MM.1S (cell line): ENCODE results near the gene HECTD3.

ENCODE experiments used
- DNase-seq: peaks from one replicate; pipeline ENCODE4 v3.0.0-alpha.2; 2015
- H2AFZ ChIP-seq: fragments of 300-600 bp; sonication (generic); 2 replicates; pipeline ENCODE4 v1.6.0; 2016; ENCODE audit warnings: antibody characterized with exemption, low read length
- H3F3A ChIP-seq: fragments of 300-600 bp; sonication (generic); 2 replicates; pipeline ENCODE4 v1.6.1; 2016; ENCODE audit warnings: mild to moderate bottlenecking, antibody characterized with exemption, low read length, moderate library complexity, mixed read lengths; ENCODE audit not compliant: insufficient read depth
- H3K27ac ChIP-seq: fragments of 300-600 bp; sonication (generic); 2 replicates; pipeline ENCODE4 v1.5.1; 2016; ENCODE audit warnings: mild to moderate bottlenecking, low read length
- H3K27me3 ChIP-seq: fragments of 300-600 bp; sonication (generic); replicated peaks from 2 replicates; pipeline ENCODE4 v1.6.0; 2016; ENCODE audit warnings: low read length; ENCODE audit not compliant: insufficient read depth
- H3K36me3 ChIP-seq: fragments of 300-600 bp; sonication (generic); replicated peaks from 2 replicates; pipeline ENCODE4 v1.6.1; 2016; ENCODE audit warnings: mild to moderate bottlenecking, low read length, mixed read lengths; ENCODE audit not compliant: insufficient read depth
- H3K4me1 ChIP-seq: fragments of 300-600 bp; sonication (generic); 2 replicates; pipeline ENCODE4 v1.6.1; 2016; ENCODE audit warnings: low read length, mixed read lengths
- H3K4me2 ChIP-seq: fragments of 300-600 bp; sonication (generic); 2 replicates; pipeline ENCODE4 v1.6.0; 2016; ENCODE audit warnings: low read depth, low read length
- H3K4me3 ChIP-seq: fragments of 300-600 bp; sonication (generic); 2 replicates; pipeline ENCODE4 v1.5.1; 2016; ENCODE audit warnings: low read length, mixed read lengths
- H3K79me2 ChIP-seq: fragments of 300-600 bp; sonication (generic); 2 replicates; pipeline ENCODE4 v1.6.1; 2016; ENCODE audit warnings: mixed run types, low read length, mixed read lengths
- H3K9ac ChIP-seq: fragments of 300-600 bp; sonication (generic); 2 replicates; pipeline ENCODE4 v1.6.1; 2016; ENCODE audit warnings: low read length, mixed read lengths
- H3K9me2 ChIP-seq: fragments of 300-600 bp; sonication (generic); replicated peaks from 2 replicates; pipeline ENCODE4 v1.6.1; 2016; ENCODE audit warnings: mild to moderate bottlenecking, low read length, mixed read lengths; ENCODE audit not compliant: insufficient read depth
- H3K9me3 ChIP-seq: fragments of 300-600 bp; sonication (generic); replicated peaks from 2 replicates; pipeline ENCODE4 v1.6.1; 2016; ENCODE audit warnings: mild to moderate bottlenecking, low read length, mixed read lengths; ENCODE audit not compliant: insufficient read depth
- H4K20me1 ChIP-seq: fragments of 300-600 bp; sonication (generic); 2 replicates; pipeline ENCODE4 v1.6.1; 2016; ENCODE audit warnings: mild to moderate bottlenecking, low read length, moderate library complexity, mixed read lengths; ENCODE audit not compliant: insufficient read depth
- CTCF ChIP-seq: fragments of 300-600 bp; sonication (generic); IDR thresholded peaks from 2 replicates; pipeline ENCODE4 v1.5.1; 2016; ENCODE audit warnings: antibody characterized with exemption, low read length, mixed read lengths
- EZH2 ChIP-seq: fragments of 300-600 bp; sonication (generic); optimal IDR thresholded peaks from 2 replicates; pipeline ENCODE3; 2017; ENCODE audit warnings: low read depth, mild to moderate bottlenecking, antibody characterized with exemption, low read length, mixed read lengths
- EZH2phosphoT487 ChIP-seq: fragments of 300-600 bp; sonication (generic); IDR thresholded peaks from 2 replicates; pipeline ENCODE4 v1.6.1; 2018; ENCODE audit warnings: antibody characterized with exemption, low read length

HECTD3 gene

GRCh38 chr1:45010855-45011811 is at the start of gene HECTD3:
Gene HECTD3 (minus strand): TSS chr1:45011324. CDS start chr1:45011257, 67 bp downstream.
- H3K9me2 ChIP-seq: no peaks in the 10 kb centered on the region
- peak; percentile 88 for DNase-seq
- peak within 1 kb of the TSS; percentile 36; the same call in 1 of the 2 replicates for H3K27ac ChIP-seq
- no peaks in the 10 kb centered on the region for H3K9me3 ChIP-seq
- H3K27me3 ChIP-seq: no peaks in the 10 kb centered on the region
- no peaks in the 10 kb centered on the region for H4K20me1 ChIP-seq
- H3K4me2 ChIP-seq: peak within 1 kb of the TSS; percentile 65
- H3K9ac ChIP-seq: peak within 1 kb of the TSS; percentile 67
- H2AFZ ChIP-seq: peak within 1 kb of the TSS; percentile 97
- H3K4me3 ChIP-seq: peak within 1 kb of the TSS; percentile 75
- peaks cover 31% of the 10 kb centered on the region for H3K79me2 ChIP-seq
- H3K36me3 ChIP-seq: no peaks in the 10 kb centered on the region
- no peak for TF ChIP-seq EZH2
- TF ChIP-seq EZH2phosphoT487: no peak
- TF ChIP-seq CTCF: no peak
- H3F3A ChIP-seq: peaks cover 10% of the 10 kb centered on the region; the same call in 1 of the 2 replicates
- peaks cover 11% of the 10 kb centered on the region for H3K4me1 ChIP-seq

GRCh38 chr1:45059829-45060228 is 48.7 kb upstream of the HECTD3 start:
- no peak overlapping the region for H3K4me2 ChIP-seq
- H3K4me3 ChIP-seq: no peak overlapping the region
- no peaks in the 10 kb centered on the region for H3K27me3 ChIP-seq
- no peak overlapping the region for H2AFZ ChIP-seq
- H3K9me3 ChIP-seq: no peaks in the 10 kb centered on the region
- H3K27ac ChIP-seq: no peak overlapping the region
- H3K9me2 ChIP-seq: no peaks in the 10 kb centered on the region
- DNase-seq: no peak
- H3F3A ChIP-seq: no peaks in the 10 kb centered on the region
- no peaks in the 10 kb centered on the region for H3K79me2 ChIP-seq
- H4K20me1 ChIP-seq: no peaks in the 10 kb centered on the region
- H3K4me1 ChIP-seq: no peaks in the 10 kb centered on the region
- H3K9ac ChIP-seq: no peak overlapping the region
- TF ChIP-seq CTCF: no peak
- no peak for TF ChIP-seq EZH2
- no peak for TF ChIP-seq EZH2phosphoT487
- no peaks in the 10 kb centered on the region for H3K36me3 ChIP-seq

- Histone ChIP-seq H3K4me1 (peaks cover 2% of the 10 kb centered on the region; the same call in 1 of the 2 replicates), H3K27ac (no peak overlapping the region), H3K36me3 (no peaks in the 10 kb centered on the region), H3K4me2 (no peak overlapping the region), H3K9me2 (no peaks in the 10 kb centered on the region), H3K27me3 (no peaks in the 10 kb centered on the region), H3K4me3 (no peak overlapping the region), H3K9ac (no peak overlapping the region), H2AFZ (no peak overlapping the region), H3K9me3 (no peaks in the 10 kb centered on the region), H3K79me2 (no peaks in the 10 kb centered on the region), H3F3A (no peaks in the 10 kb centered on the region), H4K20me1 (no peaks in the 10 kb centered on the region)
- no peak for DNase-seq
- TF ChIP-seq EZH2phosphoT487 (no peak), CTCF (no peak), EZH2 (no peak)
These were observed 46.4 kb upstream of the HECTD3 start for GRCh38 chr1:45057542-45057941.
